K562 (cell line): ENCODE results near the gene SLBP. TPM values are rescaled to one million over a fixed set of nuclear protein-coding genes. Genes with fewer than 3 reads are reported as not detected.
A peak's percentile ranks its signal among the peaks of the same experiment; 100 is the strongest.

Experiments used
- ATAC-seq: fragments of 200-7000 bp; cut with Tn5 transposase; 3 replicates; pipeline ENCODE4 v1.9.1; 2020; ENCODE audit warnings: moderate library complexity
- BruUV-seq: library from RNA; stranded (reverse); fragments of 400-500 nt; replicated peaks from 2 replicates; lab custom pipeline; 2021; lab: Mats Ljungman, UMichigan
- CTCF ChIA-PET: fragments of 300-600 bp; formaldehyde crosslinking; extraction: SDS; loops from one replicate; lab custom pipeline; 2021; ENCODE audit warnings: low intra/inter-chr PET ratio; lab: Yijun Ruan, JAX
- POLR2A ChIA-PET: fragments of 300-600, 350-650 bp; sonication (Branson Sonifier 250); formaldehyde crosslinking; extraction: SDS; loops from one replicate; lab custom pipeline; 2021; ENCODE audit warnings: antibody characterized with exemption, inconsistent platforms; lab: Yijun Ruan, JAX
- DNase-seq, 4 experiments: peaks; one replicate each; pipeline versions ENCODE4 v3.0.0 to v3.0.0-alpha.2; 2011 to 2018; ENCODE audit warnings: low spot score in 3 of 4, mixed read lengths in 3 of 4; ENCODE audit errors: extremely low read depth in 1 of 4
- FAIRE-seq: peaks from 2 replicates; lab custom pipeline; 2011; peaks lifted over from hg19 to GRCh38; lab: Jason Lieb, UNC
- H2AFZ ChIP-seq: 2 replicates; pipeline ENCODE4 v1.6.0; 2011; ENCODE audit warnings: low read depth, low read length, control low read depth, inconsistent platforms
- H3K27ac ChIP-seq: fragments of 200-600 bp; 3 replicates; pipeline ENCODE4 v1.8.0; 2011; ENCODE audit warnings: low read depth, mild to moderate bottlenecking, control low read depth, inconsistent platforms, low read length, moderate library complexity, mixed read lengths; ENCODE audit errors: extremely low read depth
- H3K27me3 ChIP-seq, 2 experiments: fragments of 300-600 bp in 1 of 2; 2 replicates in 1 of 2; 3 replicates in 1 of 2; pipeline versions ENCODE4 v1.6.0 to v1.8.0; 2011; ENCODE audit warnings: inconsistent platforms in 2 of 2, low read length in 2 of 2, mild to moderate bottlenecking in 1 of 2, mixed read lengths in 1 of 2, moderate library complexity in 1 of 2; ENCODE audit not compliant: control insufficient read depth in 2 of 2, insufficient read depth in 2 of 2
- H3K36me3 ChIP-seq: fragments of 300-600 bp; 3 replicates; pipeline ENCODE4 v1.8.0; 2011; ENCODE audit warnings: mild to moderate bottlenecking, low read length, inconsistent platforms; ENCODE audit not compliant: control insufficient read depth, insufficient read depth
- H3K4me1 ChIP-seq, 2 experiments: fragments of 200-600 bp in 1 of 2; replicated peaks in 1 of 2; 2 replicates in 1 of 2; 3 replicates in 1 of 2; pipeline versions ENCODE4 v1.5.1 to v1.8.0; 2011; ENCODE audit warnings: inconsistent platforms in 2 of 2, low read length in 2 of 2, mild to moderate bottlenecking in 1 of 2, mixed read lengths in 1 of 2, moderate library complexity in 1 of 2; ENCODE audit not compliant: control insufficient read depth in 2 of 2, insufficient read depth in 2 of 2
- H3K4me2 ChIP-seq: 2 replicates; pipeline ENCODE4 v1.6.1; 2011; ENCODE audit warnings: low read length, control low read depth, inconsistent platforms, mixed read lengths; ENCODE audit not compliant: insufficient read depth
- H3K4me3 ChIP-seq: fragments of 200-600 bp; sonication (generic), shearing (Covaris generic); 2 replicates; pipeline ENCODE4 v1.5.1; 2016; ENCODE audit warnings: control low read depth, inconsistent platforms
- H3K79me2 ChIP-seq: fragments of 200-600 bp; 3 replicates; pipeline ENCODE4 v1.8.0; 2011; ENCODE audit warnings: low read length, inconsistent platforms; ENCODE audit not compliant: control insufficient read depth, insufficient read depth
- H3K9ac ChIP-seq, 2 experiments: 2 replicates each; pipeline versions ENCODE4 v1.6.0 to v1.6.1; 2011; ENCODE audit warnings: low read depth in 2 of 2, low read length in 2 of 2, control low read depth in 1 of 2, inconsistent platforms in 1 of 2, mild to moderate bottlenecking in 1 of 2, mixed read lengths in 1 of 2; ENCODE audit not compliant: insufficient read depth in 1 of 2
- H3K9me1 ChIP-seq: one replicate; pipeline ENCODE4 v1.6.0; 2011; ENCODE audit warnings: inconsistent platforms, mild to moderate bottlenecking, low read length, moderate library complexity; ENCODE audit not compliant: control insufficient read depth, insufficient read depth
- H3K9me3 ChIP-seq: replicated peaks from 2 replicates; pipeline ENCODE4 v1.5.1; 2011; ENCODE audit warnings: low read depth, low read length, inconsistent platforms; ENCODE audit not compliant: control insufficient read depth, insufficient read depth
- H4K20me1 ChIP-seq: replicated peaks from 2 replicates; pipeline ENCODE4 v1.6.1; 2011; ENCODE audit warnings: low read length, inconsistent platforms, mixed read lengths; ENCODE audit not compliant: control insufficient read depth, insufficient read depth
- CBX8 ChIP-seq: fragments of 200-600 bp; sonication (generic); IDR thresholded peaks from 2 replicates; pipeline ENCODE4 v1.6.1; 2012; ENCODE audit warnings: borderline replicate concordance, mixed run types, low read depth, mild to moderate bottlenecking, moderate library complexity, mixed read lengths, low read length, control low read depth, inconsistent platforms; ENCODE audit not compliant: poor library complexity, severe bottlenecking; ENCODE audit errors: extremely low read depth
- CSDE1 ChIP-seq, 2 experiments: fragments of 450-650 bp; IDR thresholded peaks; 2 replicates each; pipeline ENCODE4 v1.6.1; 2016; ENCODE audit warnings: mild to moderate bottlenecking in 1 of 2
- HIVEP1 ChIP-seq: fragments of 250-450 bp; sonication (Bioruptor Pico); IDR thresholded peaks from 2 replicates; pipeline ENCODE4 v1.4.0; 2020; ENCODE audit warnings: mild to moderate bottlenecking
- MAFK ChIP-seq: IDR thresholded peaks from 2 replicates; pipeline ENCODE4 v1.6.1; 2011; ENCODE audit warnings: low read length, improper control_type of control experiment
- ZFP36 ChIP-seq: fragments of 150-350 bp; IDR thresholded peaks from 2 replicates; pipeline ENCODE4 v1.6.1; 2018; ENCODE audit warnings: low read length, low read depth; ENCODE audit not compliant: partially characterized antibody
- ZNF77 ChIP-seq: fragments of 250-450 bp; sonication (Bioruptor Pico); IDR thresholded peaks from 2 replicates; pipeline ENCODE4 v1.5.0; 2020
- WGBS: fragments of 100-300 bp; shearing (Covaris generic); methylation state at CpG from one replicate; pipeline ENCODE4 v1.1.6; 2016; ENCODE audit warnings: low coverage, mixed read lengths; ENCODE audit not compliant: insufficient coverage; ENCODE audit errors: missing lambda C conversion rate; 5-methylcytosine and 5-hydroxymethylcytosine counted together
- in situ Hi-C: fragments of 300-500 bp; cut with MboI; formaldehyde crosslinking; loops from 4 replicates; pipeline ENCODE4 v1.15.0; 2018; ENCODE audit warnings: inconsistent platforms, mixed read lengths
- intact Hi-C: fragments of 100-400 bp; cut with micrococcal nuclease; formaldehyde crosslinking; loops from 2 replicates; pipeline ENCODE4 v1.14.2; 2022
- polyA plus RNA-seq, 8 experiments: library from polyadenylated mRNA; depleted of rRNA in 4 of 8; stranded (reverse) in 5 of 8; unstranded in 3 of 8; fragments of >200 nt; fragmentation: Nextera tagmentation in 2 of 8; fragmentation: Illumina TruSeq in 1 of 8; extraction: Ambion mirVana in 2 of 8; extraction: Trizol in 1 of 8; gene quantifications; 2 replicates each; pipeline versions ENCODE4 v1.2.1 to v1.2.3, GENCODE V29; 2011 to 2014; ENCODE audit warnings: inconsistent platforms in 1 of 8, missing spikeins in 1 of 8
- total RNA-seq, 7 experiments: library from RNA; depleted of rRNA in 6 of 7; stranded (reverse); fragments of >200 nt in 6 of 7; fragmentation: Illumina TruSeq in 2 of 7; extraction: Trizol in 2 of 7; gene quantifications; 2 replicates each; pipeline versions ENCODE4 v1.2.1 to v1.2.3, GENCODE V29; 2011 to 2021; ENCODE audit warnings: low replicate concordance in 1 of 7
- TF ChIP-seq, protein P1 (sequence below): fragments of 450-650 bp; formaldehyde crosslinking; IDR thresholded peaks from 2 replicates; pipeline ENCODE4 v1.4.0; 2022; ENCODE audit warnings: missing genetic modification characterization
- TF ChIP-seq, protein P2 (sequence below): IDR thresholded peaks from 3 replicates; pipeline ENCODE4 v1.6.1; 2011; ENCODE audit warnings: borderline replicate concordance, mild to moderate bottlenecking, moderate library complexity; ENCODE audit not compliant: insufficient read length; ENCODE audit errors: extremely low read depth

The SLBP gene
- total and polyA plus RNA-seq, 9 of the 15 experiments (the other 6 are each of a cell fraction or from before 2014, with no cell fraction given): 49.4 to 221 (median 162) TPM

DNA sequence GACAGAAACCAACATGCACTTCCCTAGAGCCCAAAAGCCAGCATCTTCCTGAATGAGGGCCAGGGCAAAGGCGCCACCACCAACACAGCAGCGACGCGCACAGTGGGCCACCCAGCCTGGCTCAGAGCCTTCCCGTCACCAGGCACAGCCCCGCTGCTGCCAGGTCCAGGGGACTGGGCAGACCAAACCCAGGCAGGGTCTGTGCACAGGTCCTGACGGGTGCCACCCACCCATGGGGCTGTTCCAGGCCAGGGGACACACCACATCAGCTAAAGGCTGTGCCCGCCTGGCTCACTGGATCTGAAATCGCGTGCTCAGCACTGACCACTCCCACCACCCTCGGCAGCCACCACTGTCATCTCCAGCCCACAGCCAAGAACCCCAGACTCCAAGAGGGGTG is 41.8 kb downstream of the SLBP start:
- Histone ChIP-seq H2AFZ (no peak overlapping the region), H3K4me2 (no peak overlapping the region), H3K4me3 (no peak overlapping the region), H4K20me1 (no peaks in the 10 kb centered on the region), H3K9me1 (no peaks in the 10 kb centered on the region), H3K27me3 (no peaks in the 10 kb centered on the region), H3K9me3 (no peaks in the 10 kb centered on the region), H3K4me1 (peaks cover 0 to 39% of the 10 kb centered on the region in 2 experiments; a peak in 3 of 5 replicates), H3K27ac (no peak overlapping the region), H3K79me2 (no peaks in the 10 kb centered on the region), H3K9ac (peak overlapping the region in 1 of 2 experiments; percentile 26; a peak in 1 of 4 replicates), H3K36me3 (no peaks in the 10 kb centered on the region)
- intact Hi-C loops: no loop called here
- WGBS: 46% methylated on average over 11 of the region's 11 CpGs
- TF ChIP-seq MAFK (no peak), ZFP36 (no peak), CBX8 (no peak), CSDE1 (IDR thresholded peaks at IDR 0.05) (no peak)
- in situ Hi-C loops: no loop called here
- FAIRE-seq (no peak), ATAC-seq (no peak), DNase-seq (no peak)
- ChIA-PET POLR2A (interaction anchor here (1.3 kb wide), 1 partner anchor 13 kb away, joined by 5 read pairs; the partner anchor contains the start of gene FAM53A), CTCF (no interaction called here)
- no TSS peak for BruUV-seq

DNA sequence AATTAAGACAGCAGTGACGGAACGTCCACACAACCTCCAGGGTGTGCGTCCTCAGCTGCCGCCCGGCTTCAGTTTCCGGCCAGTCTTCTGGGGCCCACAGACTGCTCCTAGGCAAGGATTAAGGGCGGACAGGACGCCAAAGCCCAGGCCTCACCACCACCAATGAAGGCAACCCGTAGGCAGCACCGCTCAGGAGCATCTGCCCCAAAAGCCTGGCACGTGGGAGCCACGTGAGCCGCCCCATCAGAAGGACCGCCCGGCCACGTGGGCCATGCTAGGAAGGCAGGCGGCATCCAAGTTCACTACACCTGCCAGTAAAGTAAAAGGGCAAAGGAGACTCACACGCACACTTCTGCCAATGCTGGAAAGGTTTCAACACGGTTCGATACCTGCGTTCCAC is 42.3 kb downstream of the SLBP start:
- ChIA-PET CTCF (no interaction called here), POLR2A (no interaction called here)
- 56% methylated on average over 20 of the region's 21 CpGs for WGBS
- H3K9ac ChIP-seq: no peak overlapping the region
- H4K20me1 ChIP-seq: no peaks in the 10 kb centered on the region
- no peak overlapping the region for H3K4me2 ChIP-seq
- no peaks in the 10 kb centered on the region for H3K36me3 ChIP-seq
- FAIRE-seq: no peak
- no peaks in the 10 kb centered on the region for H3K9me3 ChIP-seq
- peaks cover 0 to 35% of the 10 kb centered on the region in 2 experiments; a peak in 2 of 5 replicates for H3K4me1 ChIP-seq
- H3K9me1 ChIP-seq: no peaks in the 10 kb centered on the region
- no peaks in the 10 kb centered on the region for H3K79me2 ChIP-seq
- intact Hi-C loops: no loop called here
- DNase-seq: no peak
- in situ Hi-C loops: no loop called here
- no peaks in the 10 kb centered on the region for H3K27me3 ChIP-seq
- ATAC-seq: no peak
- no peak for TF ChIP-seq CBX8
- TF ChIP-seq, protein P1, sequence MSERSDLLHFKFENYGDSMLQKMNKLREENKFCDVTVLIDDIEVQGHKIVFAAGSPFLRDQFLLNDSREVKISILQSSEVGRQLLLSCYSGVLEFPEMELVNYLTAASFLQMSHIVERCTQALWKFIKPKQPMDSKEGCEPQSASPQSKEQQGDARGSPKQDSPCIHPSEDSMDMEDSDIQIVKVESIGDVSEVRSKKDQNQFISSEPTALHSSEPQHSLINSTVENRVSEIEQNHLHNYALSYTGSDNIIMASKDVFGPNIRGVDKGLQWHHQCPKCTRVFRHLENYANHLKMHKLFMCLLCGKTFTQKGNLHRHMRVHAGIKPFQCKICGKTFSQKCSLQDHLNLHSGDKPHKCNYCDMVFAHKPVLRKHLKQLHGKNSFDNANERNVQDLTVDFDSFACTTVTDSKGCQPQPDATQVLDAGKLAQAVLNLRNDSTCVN (CRISPR knock-in tag): no peak
- TF ChIP-seq, protein P2, sequence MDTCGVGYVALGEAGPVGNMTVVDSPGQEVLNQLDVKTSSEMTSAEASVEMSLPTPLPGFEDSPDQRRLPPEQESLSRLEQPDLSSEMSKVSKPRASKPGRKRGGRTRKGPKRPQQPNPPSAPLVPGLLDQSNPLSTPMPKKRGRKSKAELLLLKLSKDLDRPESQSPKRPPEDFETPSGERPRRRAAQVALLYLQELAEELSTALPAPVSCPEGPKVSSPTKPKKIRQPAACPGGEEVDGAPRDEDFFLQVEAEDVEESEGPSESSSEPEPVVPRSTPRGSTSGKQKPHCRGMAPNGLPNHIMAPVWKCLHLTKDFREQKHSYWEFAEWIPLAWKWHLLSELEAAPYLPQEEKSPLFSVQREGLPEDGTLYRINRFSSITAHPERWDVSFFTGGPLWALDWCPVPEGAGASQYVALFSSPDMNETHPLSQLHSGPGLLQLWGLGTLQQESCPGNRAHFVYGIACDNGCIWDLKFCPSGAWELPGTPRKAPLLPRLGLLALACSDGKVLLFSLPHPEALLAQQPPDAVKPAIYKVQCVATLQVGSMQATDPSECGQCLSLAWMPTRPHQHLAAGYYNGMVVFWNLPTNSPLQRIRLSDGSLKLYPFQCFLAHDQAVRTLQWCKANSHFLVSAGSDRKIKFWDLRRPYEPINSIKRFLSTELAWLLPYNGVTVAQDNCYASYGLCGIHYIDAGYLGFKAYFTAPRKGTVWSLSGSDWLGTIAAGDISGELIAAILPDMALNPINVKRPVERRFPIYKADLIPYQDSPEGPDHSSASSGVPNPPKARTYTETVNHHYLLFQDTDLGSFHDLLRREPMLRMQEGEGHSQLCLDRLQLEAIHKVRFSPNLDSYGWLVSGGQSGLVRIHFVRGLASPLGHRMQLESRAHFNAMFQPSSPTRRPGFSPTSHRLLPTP: no peak
- no peak for TF ChIP-seq HIVEP1 (CRISPR knock-in tag)
- no peak for TF ChIP-seq ZNF77 (CRISPR knock-in tag)
- no peak overlapping the region for H3K4me3 ChIP-seq
- no peak overlapping the region for H2AFZ ChIP-seq
- BruUV-seq: no TSS peak
- no peak overlapping the region for H3K27ac ChIP-seq
